ENCODE results near the gene OXT.
"Not testable (repeated sequence)": the region's sequence is repeated elsewhere in the genome, so short reads cannot be mapped to it uniquely, and the experiment has no call there.

DNA sequence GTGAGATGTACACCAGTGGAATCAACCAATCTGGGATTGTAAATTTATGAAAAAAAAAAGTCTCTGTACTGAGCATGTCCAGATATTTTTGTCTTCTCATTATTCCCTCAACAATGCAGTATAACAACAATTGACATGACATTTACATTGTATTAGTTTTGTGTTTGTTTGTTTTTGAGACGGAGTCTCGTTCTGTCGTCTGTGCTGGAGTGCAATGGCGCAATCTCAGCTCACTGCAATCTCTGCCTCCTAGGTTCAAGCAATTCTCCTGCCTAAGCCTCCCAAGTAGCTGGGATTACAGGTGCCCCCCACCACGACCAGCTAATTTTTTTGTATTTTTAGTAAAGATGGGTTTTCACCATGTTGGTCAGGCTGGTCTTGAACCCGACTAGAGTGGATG is 3.9 kb downstream of the OXT start:
- TF ChIP-seq, protein P1, sequence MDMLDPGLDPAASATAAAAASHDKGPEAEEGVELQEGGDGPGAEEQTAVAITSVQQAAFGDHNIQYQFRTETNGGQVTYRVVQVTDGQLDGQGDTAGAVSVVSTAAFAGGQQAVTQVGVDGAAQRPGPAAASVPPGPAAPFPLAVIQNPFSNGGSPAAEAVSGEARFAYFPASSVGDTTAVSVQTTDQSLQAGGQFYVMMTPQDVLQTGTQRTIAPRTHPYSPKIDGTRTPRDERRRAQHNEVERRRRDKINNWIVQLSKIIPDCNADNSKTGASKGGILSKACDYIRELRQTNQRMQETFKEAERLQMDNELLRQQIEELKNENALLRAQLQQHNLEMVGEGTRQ (IDR thresholded peaks at IDR 0.05; ENCODE audit: low read depth, low read length), result not testable (repeated sequence)
- TF ChIP-seq, protein P2, sequence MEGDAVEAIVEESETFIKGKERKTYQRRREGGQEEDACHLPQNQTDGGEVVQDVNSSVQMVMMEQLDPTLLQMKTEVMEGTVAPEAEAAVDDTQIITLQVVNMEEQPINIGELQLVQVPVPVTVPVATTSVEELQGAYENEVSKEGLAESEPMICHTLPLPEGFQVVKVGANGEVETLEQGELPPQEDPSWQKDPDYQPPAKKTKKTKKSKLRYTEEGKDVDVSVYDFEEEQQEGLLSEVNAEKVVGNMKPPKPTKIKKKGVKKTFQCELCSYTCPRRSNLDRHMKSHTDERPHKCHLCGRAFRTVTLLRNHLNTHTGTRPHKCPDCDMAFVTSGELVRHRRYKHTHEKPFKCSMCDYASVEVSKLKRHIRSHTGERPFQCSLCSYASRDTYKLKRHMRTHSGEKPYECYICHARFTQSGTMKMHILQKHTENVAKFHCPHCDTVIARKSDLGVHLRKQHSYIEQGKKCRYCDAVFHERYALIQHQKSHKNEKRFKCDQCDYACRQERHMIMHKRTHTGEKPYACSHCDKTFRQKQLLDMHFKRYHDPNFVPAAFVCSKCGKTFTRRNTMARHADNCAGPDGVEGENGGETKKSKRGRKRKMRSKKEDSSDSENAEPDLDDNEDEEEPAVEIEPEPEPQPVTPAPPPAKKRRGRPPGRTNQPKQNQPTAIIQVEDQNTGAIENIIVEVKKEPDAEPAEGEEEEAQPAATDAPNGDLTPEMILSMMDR (conservative IDR thresholded peaks at IDR 0.05; ENCODE audit: low read depth, low read length), result not testable (repeated sequence)
- not testable (repeated sequence) for TF ChIP-seq BHLHE40 (IDR thresholded peaks at IDR 0.05; ENCODE audit: low read depth, low read length); RAD21 (IDR thresholded peaks at IDR 0.05; ENCODE audit: low read length); RCOR1 (IDR thresholded peaks at IDR 0.05; ENCODE audit: insufficient replicate concordance, low read length); POLR2A (IDR thresholded peaks at IDR 0.05; ENCODE audit: low read depth, low read length)
- TF ChIP-seq, protein P3, sequence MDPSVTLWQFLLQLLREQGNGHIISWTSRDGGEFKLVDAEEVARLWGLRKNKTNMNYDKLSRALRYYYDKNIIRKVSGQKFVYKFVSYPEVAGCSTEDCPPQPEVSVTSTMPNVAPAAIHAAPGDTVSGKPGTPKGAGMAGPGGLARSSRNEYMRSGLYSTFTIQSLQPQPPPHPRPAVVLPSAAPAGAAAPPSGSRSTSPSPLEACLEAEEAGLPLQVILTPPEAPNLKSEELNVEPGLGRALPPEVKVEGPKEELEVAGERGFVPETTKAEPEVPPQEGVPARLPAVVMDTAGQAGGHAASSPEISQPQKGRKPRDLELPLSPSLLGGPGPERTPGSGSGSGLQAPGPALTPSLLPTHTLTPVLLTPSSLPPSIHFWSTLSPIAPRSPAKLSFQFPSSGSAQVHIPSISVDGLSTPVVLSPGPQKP (IDR thresholded peaks at IDR 0.05; ENCODE audit: borderline replicate concordance, low read depth, low read length), result not testable (repeated sequence)

All from IMR-90 (cell line).